Measurements from ENCODE around the gene ZNF770.
"Not testable (repeated sequence)": the region's sequence is repeated elsewhere in the genome, so short reads cannot be mapped to it uniquely, and the experiment has no call there.

DNA sequence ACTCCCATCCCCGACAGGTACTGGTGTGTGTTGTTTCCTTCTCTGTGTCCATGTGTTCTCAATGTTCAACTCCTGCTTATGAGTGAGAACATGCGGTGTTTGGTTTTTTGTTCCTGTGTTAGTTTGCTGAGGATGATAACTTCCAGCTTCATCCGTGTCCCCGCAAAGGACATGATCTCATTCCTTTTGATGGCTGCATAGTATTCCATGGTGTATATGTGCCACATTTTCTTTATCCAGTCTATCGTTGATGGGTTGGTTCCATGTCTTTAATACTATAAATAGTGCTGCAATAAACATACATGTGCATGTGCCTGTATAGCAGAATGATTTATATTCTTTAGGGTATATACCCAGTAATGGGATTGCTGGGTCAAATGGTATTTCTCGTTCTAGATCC lies 59.7 kb downstream of the ZNF770 start:
- TF ChIP-seq, protein P1, sequence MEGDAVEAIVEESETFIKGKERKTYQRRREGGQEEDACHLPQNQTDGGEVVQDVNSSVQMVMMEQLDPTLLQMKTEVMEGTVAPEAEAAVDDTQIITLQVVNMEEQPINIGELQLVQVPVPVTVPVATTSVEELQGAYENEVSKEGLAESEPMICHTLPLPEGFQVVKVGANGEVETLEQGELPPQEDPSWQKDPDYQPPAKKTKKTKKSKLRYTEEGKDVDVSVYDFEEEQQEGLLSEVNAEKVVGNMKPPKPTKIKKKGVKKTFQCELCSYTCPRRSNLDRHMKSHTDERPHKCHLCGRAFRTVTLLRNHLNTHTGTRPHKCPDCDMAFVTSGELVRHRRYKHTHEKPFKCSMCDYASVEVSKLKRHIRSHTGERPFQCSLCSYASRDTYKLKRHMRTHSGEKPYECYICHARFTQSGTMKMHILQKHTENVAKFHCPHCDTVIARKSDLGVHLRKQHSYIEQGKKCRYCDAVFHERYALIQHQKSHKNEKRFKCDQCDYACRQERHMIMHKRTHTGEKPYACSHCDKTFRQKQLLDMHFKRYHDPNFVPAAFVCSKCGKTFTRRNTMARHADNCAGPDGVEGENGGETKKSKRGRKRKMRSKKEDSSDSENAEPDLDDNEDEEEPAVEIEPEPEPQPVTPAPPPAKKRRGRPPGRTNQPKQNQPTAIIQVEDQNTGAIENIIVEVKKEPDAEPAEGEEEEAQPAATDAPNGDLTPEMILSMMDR (optimal IDR thresholded peaks at IDR 0.05 in 1 of 3, IDR thresholded peaks at IDR 0.05 in 1 of 3, conservative IDR thresholded peaks at IDR 0.05 in 1 of 3; ENCODE audit: extremely low read depth in 1 of 3, insufficient read depth in 2 of 3, low read length in 3 of 3) = not testable (repeated sequence)
- not testable (repeated sequence) for TF ChIP-seq EZH2 (IDR thresholded peaks at IDR 0.05; ENCODE audit: low read length)

Data from keratinocyte (primary cell).